ENCODE results near the gene ARGLU1. TPM values are rescaled to one million over a fixed set of nuclear protein-coding genes. Genes with fewer than 3 reads are reported as not detected.

The ARGLU1 gene
- total and polyA plus RNA-seq, 5 experiments from 2014 or later = 37.0 to 294 (median 46.3) TPM

GRCh38 chr13:106597749-106598395, 29.9 kb upstream of the ARGLU1 start:
- H3K9me3 Mint-ChIP-seq = no peaks in the 10 kb centered on the region
- H3K4me3 Mint-ChIP-seq = no peak overlapping the region
- peaks cover 10 to 24% (median 14%) of the 10 kb centered on the region in 4 donors for H3K4me1 Mint-ChIP-seq
- peaks cover 0 to 10% (median 3%) of the 10 kb centered on the region in 3 donors for H3K36me3 Mint-ChIP-seq
- peaks cover 5 to 17% (median 8%) of the 10 kb centered on the region in 5 donors for H3K27me3 Mint-ChIP-seq
- peak overlapping the region in 1 of 10 donors; percentile 0 for H3K27ac Mint-ChIP-seq
- DNase-seq = no peak
- POLR2A ChIA-PET = no interaction called here
- ATAC-seq = no peak

GRCh38 chr13:106597186-106597585, 29.2 kb upstream of the ARGLU1 start:
- Mint-ChIP-seq H3K9me3 (no peaks in the 10 kb centered on the region), H3K36me3 (peaks cover 0 to 13% (median 3%) of the 10 kb centered on the region in 3 donors), H3K4me3 (no peak overlapping the region), H3K27ac (no peak overlapping the region), H3K4me1 (peaks cover 9 to 18% (median 14%) of the 10 kb centered on the region in 4 donors), H3K27me3 (peaks cover 7 to 19% (median 12%) of the 10 kb centered on the region in 5 donors)
- POLR2A ChIA-PET = no interaction called here
- DNase-seq = no peak
- no peak for ATAC-seq

DNA sequence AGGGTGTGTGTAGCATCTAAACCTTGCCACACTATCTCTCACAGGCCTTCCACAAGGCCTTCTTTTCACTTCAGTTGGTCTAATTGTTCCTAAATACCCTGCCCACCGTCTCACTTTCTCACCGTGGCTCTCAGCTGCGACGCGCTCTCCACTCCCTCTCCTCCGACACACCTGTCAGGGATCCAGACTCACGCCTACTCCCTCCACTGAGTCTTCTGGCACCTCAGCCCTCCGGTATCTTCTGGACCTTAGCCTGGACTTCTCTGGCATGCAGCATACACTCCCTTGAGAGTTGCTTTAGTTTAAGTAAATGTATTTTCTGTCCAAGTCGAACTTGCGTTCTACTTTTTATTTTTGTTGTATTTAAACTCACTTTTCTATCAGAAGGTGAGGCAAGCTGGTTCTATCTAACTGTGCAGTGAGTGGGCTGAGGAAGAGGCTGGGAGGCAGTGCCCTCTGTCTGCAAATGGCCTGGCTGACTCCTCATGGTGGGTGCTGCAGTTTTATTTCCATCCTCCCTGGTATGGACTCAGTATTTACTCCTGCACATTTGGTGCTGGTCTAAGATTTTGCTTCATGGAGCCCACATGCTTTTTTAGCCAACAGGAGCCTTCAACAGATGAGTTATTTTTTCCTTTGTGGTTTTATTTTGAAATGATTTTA, 28.5 kb upstream of the ARGLU1 start:
- Mint-ChIP-seq H3K36me3 (peaks cover 0 to 13% (median 3%) of the 10 kb centered on the region in 3 donors), H3K27ac (no peak overlapping the region), H3K4me3 (no peak overlapping the region), H3K27me3 (peaks cover 11 to 24% (median 14%) of the 10 kb centered on the region in 5 donors), H3K9me3 (no peaks in the 10 kb centered on the region), H3K4me1 (peaks cover 8 to 16% (median 13%) of the 10 kb centered on the region in 4 donors)
- DNase-seq (no peak), ATAC-seq (no peak)
- POLR2A ChIA-PET = no interaction called here

GRCh38 chr13:106595625-106596024, 27.7 kb upstream of the ARGLU1 start:
- POLR2A ChIA-PET = no interaction called here
- H3K9me3 Mint-ChIP-seq = no peaks in the 10 kb centered on the region
- no peak overlapping the region for H3K27ac Mint-ChIP-seq
- H3K4me3 Mint-ChIP-seq = no peak overlapping the region
- H3K36me3 Mint-ChIP-seq = peaks cover 0 to 13% (median 3%) of the 10 kb centered on the region in 3 donors
- ATAC-seq = no peak
- DNase-seq = no peak
- H3K4me1 Mint-ChIP-seq = peaks cover 8 to 14% (median 11%) of the 10 kb centered on the region in 4 donors
- peaks cover 11 to 26% (median 14%) of the 10 kb centered on the region in 5 donors for H3K27me3 Mint-ChIP-seq

DNA sequence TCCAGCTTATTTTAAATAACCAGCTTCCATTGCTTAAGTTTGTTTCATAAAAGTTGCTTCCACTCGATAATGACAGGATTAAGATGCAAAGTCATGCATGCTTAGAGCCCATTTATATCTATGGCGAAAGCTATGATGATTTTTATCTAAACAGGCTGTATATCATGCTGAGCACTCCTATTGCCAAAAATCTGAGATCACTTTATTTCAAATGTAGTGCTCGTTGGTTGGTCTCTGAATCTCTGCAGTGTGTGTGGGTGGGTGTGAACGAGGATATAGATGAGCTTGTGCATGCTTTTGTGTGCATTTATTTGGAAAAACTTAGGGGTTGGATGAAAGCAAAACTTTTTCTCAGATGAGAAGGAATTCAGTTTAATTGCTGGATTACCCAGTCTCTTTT, 27.0 kb upstream of the ARGLU1 start:
- H3K27ac Mint-ChIP-seq = no peak overlapping the region
- no peak overlapping the region for H3K4me3 Mint-ChIP-seq
- peaks cover 11 to 26% (median 14%) of the 10 kb centered on the region in 5 donors for H3K27me3 Mint-ChIP-seq
- POLR2A ChIA-PET = no interaction called here
- no peaks in the 10 kb centered on the region for H3K9me3 Mint-ChIP-seq
- ATAC-seq (no peak), DNase-seq (no peak)
- peaks cover 0 to 13% (median 3%) of the 10 kb centered on the region in 3 donors for H3K36me3 Mint-ChIP-seq
- peaks cover 1 to 7% (median 4%) of the 10 kb centered on the region in 4 donors for H3K4me1 Mint-ChIP-seq

- no peaks in the 10 kb centered on the region for H3K9me3 Mint-ChIP-seq
- no peak overlapping the region for H3K27ac Mint-ChIP-seq
- H3K4me3 Mint-ChIP-seq = no peak overlapping the region
- H3K4me1 Mint-ChIP-seq = no peaks in the 10 kb centered on the region
- POLR2A ChIA-PET = no interaction called here
- H3K36me3 Mint-ChIP-seq = peaks cover 0 to 8% (median 3%) of the 10 kb centered on the region in 3 donors
- DNase-seq = no peak
- H3K27me3 Mint-ChIP-seq = peaks cover 11 to 28% (median 14%) of the 10 kb centered on the region in 5 donors
- no peak for ATAC-seq
Measured at GRCh38 chr13:106593132-106593531, 25.2 kb upstream of the ARGLU1 start.

GRCh38 chr13:106591299-106591698, 23.4 kb upstream of the ARGLU1 start:
- no peak for ATAC-seq
- POLR2A ChIA-PET = no interaction called here
- no peak for DNase-seq
- Mint-ChIP-seq H3K27ac (no peak overlapping the region), H3K27me3 (peaks cover 9 to 27% (median 12%) of the 10 kb centered on the region in 5 donors), H3K4me1 (no peaks in the 10 kb centered on the region), H3K4me3 (no peak overlapping the region), H3K9me3 (peaks cover 0 to 15% (median 8%) of the 10 kb centered on the region in 9 donors), H3K36me3 (peaks cover 0 to 19% (median 11%) of the 10 kb centered on the region in 3 donors)

DNA sequence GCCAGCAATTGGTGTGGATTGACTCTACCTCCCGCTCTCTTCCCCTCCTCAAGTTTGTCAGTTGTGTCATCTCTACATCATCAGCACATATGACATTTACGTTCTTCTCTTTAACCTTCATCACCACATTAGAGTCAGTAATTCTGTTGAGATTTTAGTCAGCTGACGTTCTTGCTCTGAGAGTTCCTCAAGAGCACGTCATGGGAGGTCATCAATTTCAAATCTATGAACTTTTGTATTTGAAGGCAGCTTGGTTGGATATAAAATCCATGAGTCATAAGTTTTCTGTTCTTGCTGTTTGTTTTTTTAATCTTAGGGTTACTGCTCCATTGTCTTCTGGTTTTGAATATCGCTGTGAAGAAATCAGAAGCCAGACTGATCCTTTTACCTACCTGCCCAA, 21.8 kb upstream of the ARGLU1 start:
- H3K27ac Mint-ChIP-seq = no peak overlapping the region
- POLR2A ChIA-PET = no interaction called here
- peaks cover 6 to 23% (median 12%) of the 10 kb centered on the region in 5 donors for H3K27me3 Mint-ChIP-seq
- DNase-seq = no peak
- no peak overlapping the region for H3K4me3 Mint-ChIP-seq
- ATAC-seq = no peak
- peaks cover 0 to 31% (median 13%) of the 10 kb centered on the region in 3 donors for H3K36me3 Mint-ChIP-seq
- no peaks in the 10 kb centered on the region for H3K4me1 Mint-ChIP-seq
- peaks cover 0 to 30% (median 21%) of the 10 kb centered on the region in 9 donors for H3K9me3 Mint-ChIP-seq

GRCh38 chr13:106588367-106588766, 20.4 kb upstream of the ARGLU1 start:
- ATAC-seq = no peak
- Mint-ChIP-seq H3K9me3 (peaks cover 0 to 43% (median 26%) of the 10 kb centered on the region in 9 donors), H3K27ac (no peak overlapping the region), H3K36me3 (peaks cover 0 to 33% (median 13%) of the 10 kb centered on the region in 3 donors), H3K4me3 (no peak overlapping the region), H3K4me1 (no peaks in the 10 kb centered on the region), H3K27me3 (peaks cover 6 to 21% (median 12%) of the 10 kb centered on the region in 5 donors)
- POLR2A ChIA-PET = no interaction called here
- no peak for DNase-seq

GRCh38 chr13:106587787-106588186, 19.9 kb upstream of the ARGLU1 start:
- no peak for ATAC-seq
- H3K27me3 Mint-ChIP-seq = peaks cover 2 to 16% (median 9%) of the 10 kb centered on the region in 5 donors
- no peak overlapping the region for H3K27ac Mint-ChIP-seq
- no peaks in the 10 kb centered on the region for H3K4me1 Mint-ChIP-seq
- POLR2A ChIA-PET = no interaction called here
- no peak overlapping the region for H3K4me3 Mint-ChIP-seq
- DNase-seq = no peak
- peaks cover 0 to 43% (median 26%) of the 10 kb centered on the region in 9 donors for H3K9me3 Mint-ChIP-seq
- H3K36me3 Mint-ChIP-seq = peaks cover 0 to 27% (median 10%) of the 10 kb centered on the region in 3 donors

DNA sequence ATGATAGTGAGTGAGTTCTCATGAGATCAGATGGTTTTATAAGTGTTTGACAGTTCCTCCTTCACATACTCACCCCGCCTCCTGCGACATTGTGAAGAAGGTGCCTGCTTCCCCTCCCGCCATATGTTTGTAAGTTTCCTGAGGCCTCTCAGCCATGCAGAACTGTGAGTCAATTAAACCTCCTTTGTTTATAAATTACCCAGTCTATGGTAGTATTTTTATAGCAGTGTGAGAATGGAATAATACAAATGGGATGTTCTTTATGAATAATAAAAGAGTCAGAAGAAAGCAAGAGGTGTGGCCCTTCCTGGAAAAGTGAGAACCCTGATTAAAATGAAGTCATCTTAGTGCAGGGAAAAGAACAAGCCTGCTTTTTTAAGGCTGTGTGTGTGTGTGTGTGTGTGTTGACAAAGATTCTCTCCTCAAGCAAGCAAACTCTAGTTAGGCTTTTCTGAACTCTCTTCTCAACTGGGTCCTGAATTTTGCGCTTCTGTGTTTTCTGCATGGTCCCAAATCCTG, 18.8 kb upstream of the ARGLU1 start:
- ATAC-seq (no peak), DNase-seq (no peak)
- peaks cover 0 to 25% (median 10%) of the 10 kb centered on the region in 3 donors for H3K36me3 Mint-ChIP-seq
- H3K9me3 Mint-ChIP-seq = peaks cover 0 to 43% (median 26%) of the 10 kb centered on the region in 9 donors
- peaks cover 1 to 12% (median 4%) of the 10 kb centered on the region in 5 donors for H3K27me3 Mint-ChIP-seq
- H3K4me3 Mint-ChIP-seq = no peak overlapping the region
- POLR2A ChIA-PET = no interaction called here
- no peaks in the 10 kb centered on the region for H3K4me1 Mint-ChIP-seq
- no peak overlapping the region for H3K27ac Mint-ChIP-seq

DNA sequence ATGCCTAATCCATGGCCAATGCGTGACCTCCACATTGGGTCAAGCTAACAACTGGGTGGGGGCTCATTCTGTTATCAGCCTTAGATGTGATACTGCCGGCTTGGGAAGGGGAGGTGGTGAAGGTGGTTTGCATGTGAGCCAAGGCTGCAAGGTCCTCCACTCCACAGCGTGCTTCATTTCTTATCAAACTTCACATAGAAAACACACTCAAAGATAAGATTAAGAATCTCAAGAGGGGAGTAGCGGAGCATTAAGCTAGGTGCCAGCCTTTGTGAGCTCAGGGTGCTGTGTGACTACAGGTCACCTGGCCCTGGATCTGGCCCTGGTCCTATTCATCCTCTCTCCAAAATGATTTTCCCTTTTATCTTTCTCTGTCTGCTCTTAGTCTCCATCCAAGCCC, 13.3 kb upstream of the ARGLU1 start:
- H3K4me1 Mint-ChIP-seq = no peaks in the 10 kb centered on the region
- no peak overlapping the region for H3K4me3 Mint-ChIP-seq
- peaks cover 0 to 32% (median 17%) of the 10 kb centered on the region in 9 donors for H3K9me3 Mint-ChIP-seq
- POLR2A ChIA-PET = no interaction called here
- DNase-seq (no peak), ATAC-seq (no peak)
- no peak overlapping the region for H3K27ac Mint-ChIP-seq
- peaks cover 0 to 9% (median 0%) of the 10 kb centered on the region in 5 donors for H3K27me3 Mint-ChIP-seq
- H3K36me3 Mint-ChIP-seq = peaks cover 2 to 19% (median 14%) of the 10 kb centered on the region in 3 donors

DNA sequence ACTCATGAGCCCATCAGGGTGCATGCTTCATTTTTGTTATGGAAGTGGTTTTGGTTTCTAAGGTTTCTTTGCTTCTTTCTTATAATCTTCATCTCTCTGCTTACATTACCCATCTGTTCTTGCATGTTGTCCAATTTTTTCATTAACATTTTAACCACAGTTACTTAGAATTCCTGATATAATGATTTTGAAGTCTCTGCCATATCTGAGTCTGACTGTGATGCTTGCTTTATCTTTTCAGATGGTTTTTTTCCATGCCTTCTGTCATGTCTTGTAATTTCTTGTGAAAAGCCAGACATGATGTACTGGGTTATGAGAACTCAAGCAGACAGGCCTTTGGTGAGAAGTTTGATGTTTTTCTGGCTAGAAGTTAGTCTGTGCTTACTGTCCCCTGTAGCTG, 8.0 kb upstream of the ARGLU1 start:
- POLR2A ChIA-PET = interaction anchor here (1.2 kb wide), 1 partner anchor 9 kb away, joined by 3 read pairs; no protein-coding TSS in a partner anchor
- Mint-ChIP-seq H3K9me3 (peaks cover 0 to 5% (median 0%) of the 10 kb centered on the region in 9 donors), H3K36me3 (peaks cover 4 to 23% (median 9%) of the 10 kb centered on the region in 3 donors), H3K27ac (peak overlapping the region in 2 of 10 donors; percentile 5 to 22), H3K4me3 (no peak overlapping the region), H3K27me3 (no peaks in the 10 kb centered on the region), H3K4me1 (peaks cover 0 to under 1% (median 0%) of the 10 kb centered on the region in 4 donors)
- DNase-seq = no peak
- no peak for ATAC-seq
